ENCODE results near the gene CAMK1G.

The CAMK1G gene

GRCh38 chr1:209657140-209657879 lies 73.8 kb downstream of the CAMK1G start:
- in situ Hi-C loops (cut with HindIII; ENCODE audit: low sequenced_read_pairs) = no loop called here
- H3K4me3 ChIP-seq (ENCODE audit: low read depth, low read length) = no peak overlapping the region
- no peak for TF ChIP-seq CTCF (IDR thresholded peaks at IDR 0.05; ENCODE audit: low read depth, low read length, missing control alignments)
- DNase-seq (ENCODE audit: low read depth) = no peak

- in situ Hi-C loops (cut with HindIII; ENCODE audit: low sequenced_read_pairs) = no loop called here
- DNase-seq (ENCODE audit: low read depth) = no peak
- no peak overlapping the region for H3K4me3 ChIP-seq (ENCODE audit: low read depth, low read length)
- no peak for TF ChIP-seq CTCF (IDR thresholded peaks at IDR 0.05; ENCODE audit: low read depth, low read length, missing control alignments)
Observed at GRCh38 chr1:209657918-209658317, 74.4 kb downstream of the CAMK1G start.

- no peak for DNase-seq (ENCODE audit: low read depth)
- in situ Hi-C loops (cut with HindIII; ENCODE audit: low sequenced_read_pairs) = no loop called here
- H3K4me3 ChIP-seq (ENCODE audit: low read depth, low read length) = no peak overlapping the region
- no peak for TF ChIP-seq CTCF (IDR thresholded peaks at IDR 0.05; ENCODE audit: low read depth, low read length, missing control alignments)
Observed at GRCh38 chr1:209659909-209660308, 76.4 kb downstream of the CAMK1G start.

GRCh38 chr1:209661071-209661470 lies 77.6 kb downstream of the CAMK1G start:
- DNase-seq (ENCODE audit: low read depth) = no peak
- TF ChIP-seq CTCF (IDR thresholded peaks at IDR 0.05; ENCODE audit: low read depth, low read length, missing control alignments) = no peak
- in situ Hi-C loops (cut with HindIII; ENCODE audit: low sequenced_read_pairs) = no loop called here
- no peak overlapping the region for H3K4me3 ChIP-seq (ENCODE audit: low read depth, low read length)

- TF ChIP-seq CTCF (IDR thresholded peaks at IDR 0.05; ENCODE audit: low read depth, low read length, missing control alignments) = no peak
- in situ Hi-C loops (cut with HindIII; ENCODE audit: low sequenced_read_pairs) = no loop called here
- DNase-seq (ENCODE audit: low read depth) = no peak
- H3K4me3 ChIP-seq (ENCODE audit: low read depth, low read length) = no peak overlapping the region
Observed at GRCh38 chr1:209662879-209663327, 79.4 kb downstream of the CAMK1G start.
